ENCODE data around the gene ANKRD23.

ANKRD23 gene

GRCh38 chr2:96877042-96877451, 33.2 kb upstream of the ANKRD23 start:
- no peak for DNase-seq (ENCODE audit: low read depth in 2 of 2)

GRCh38 chr2:96876269-96877041, 32.6 kb upstream of the ANKRD23 start:
- no peak for DNase-seq (ENCODE audit: low read depth in 2 of 2)

- no peak for DNase-seq (ENCODE audit: low read depth in 2 of 2)
These were observed 31.9 kb upstream of the ANKRD23 start for GRCh38 chr2:96875498-96876268.

GRCh38 chr2:96874198-96874831, 30.5 kb upstream of the ANKRD23 start:
- DNase-seq (ENCODE audit: low read depth in 2 of 2): no peak

GRCh38 chr2:96873651-96874096, 29.9 kb upstream of the ANKRD23 start:
- no peak for DNase-seq (ENCODE audit: low read depth in 2 of 2)

- no peak for DNase-seq (ENCODE audit: low read depth in 2 of 2)
These were observed 28.9 kb upstream of the ANKRD23 start for GRCh38 chr2:96872591-96873349.

GRCh38 chr2:96870626-96871255, 26.9 kb upstream of the ANKRD23 start:
- DNase-seq (ENCODE audit: low read depth in 2 of 2): no peak

- DNase-seq (ENCODE audit: low read depth in 2 of 2): no peak
These were observed 26.2 kb upstream of the ANKRD23 start, which contains the start of gene SEMA4C for GRCh38 chr2:96869822-96870625. SEMA4C (minus strand) TSS chr2:96870080; CDS start chr2:96867886, 2,194 bp downstream.

- no peak for DNase-seq (ENCODE audit: low read depth in 2 of 2)
These were observed 25.5 kb upstream of the ANKRD23 start for GRCh38 chr2:96869281-96869821.

- peak; percentile 58 to 59 for DNase-seq (ENCODE audit: low read depth in 2 of 2)
These were observed 24.9 kb upstream of the ANKRD23 start for GRCh38 chr2:96868555-96869280.

GRCh38 chr2:96867756-96868554, 24.1 kb upstream of the ANKRD23 start:
- no peak for DNase-seq (ENCODE audit: low read depth in 2 of 2)

- no peak for DNase-seq (ENCODE audit: low read depth in 2 of 2)
These were observed 23.4 kb upstream of the ANKRD23 start for GRCh38 chr2:96866986-96867755.

GRCh38 chr2:96866586-96866985, 22.8 kb upstream of the ANKRD23 start:
- no peak for DNase-seq (ENCODE audit: low read depth in 2 of 2)

- DNase-seq (ENCODE audit: low read depth in 2 of 2): no peak
These were observed 22.3 kb upstream of the ANKRD23 start for GRCh38 chr2:96866149-96866548.

GRCh38 chr2:96865654-96866053, 21.8 kb upstream of the ANKRD23 start:
- no peak for DNase-seq (ENCODE audit: low read depth in 2 of 2)

GRCh38 chr2:96864343-96865091, 20.7 kb upstream of the ANKRD23 start:
- no peak for DNase-seq (ENCODE audit: low read depth in 2 of 2)
